ES-I3 (cell line): Measurements from ENCODE around the gene SORD.
"Not testable (repeated sequence)": the region's sequence is repeated elsewhere in the genome, so short reads cannot be mapped to it uniquely, and the experiment has no call there.

Source experiments
- H3K36me3 ChIP-seq: 2 replicates; pipeline ENCODE4 v1.6.1; 2013; ENCODE audit warnings: mild to moderate bottlenecking, low read length, control low read depth, moderate library complexity; ENCODE audit not compliant: insufficient read depth
- H3K4me1 ChIP-seq: 2 replicates; pipeline ENCODE4 v1.6.1; 2013; ENCODE audit warnings: mild to moderate bottlenecking, control low read depth, low read length; ENCODE audit not compliant: insufficient read depth
- H3K9ac ChIP-seq: 2 replicates; pipeline ENCODE4 v1.6.1; 2013; ENCODE audit warnings: low read depth, mild to moderate bottlenecking, low read length, moderate library complexity
- H3K9me3 ChIP-seq: 2 replicates; pipeline ENCODE4 v1.6.1; 2013; ENCODE audit warnings: mild to moderate bottlenecking, low read length, moderate library complexity; ENCODE audit not compliant: control insufficient read depth, insufficient read depth

SORD gene

GRCh38 chr15:45091576-45091975 is 68.6 kb downstream of the SORD start:
- no peaks in the 10 kb centered on the region for H3K36me3 ChIP-seq
- no peak overlapping the region for H3K9ac ChIP-seq
- 0 out of 2 replicates have a peak, but pooled peaks cover 5% of the 10 kb centered on the region for H3K4me1 ChIP-seq
- H3K9me3 ChIP-seq: no peaks in the 10 kb centered on the region

DNA sequence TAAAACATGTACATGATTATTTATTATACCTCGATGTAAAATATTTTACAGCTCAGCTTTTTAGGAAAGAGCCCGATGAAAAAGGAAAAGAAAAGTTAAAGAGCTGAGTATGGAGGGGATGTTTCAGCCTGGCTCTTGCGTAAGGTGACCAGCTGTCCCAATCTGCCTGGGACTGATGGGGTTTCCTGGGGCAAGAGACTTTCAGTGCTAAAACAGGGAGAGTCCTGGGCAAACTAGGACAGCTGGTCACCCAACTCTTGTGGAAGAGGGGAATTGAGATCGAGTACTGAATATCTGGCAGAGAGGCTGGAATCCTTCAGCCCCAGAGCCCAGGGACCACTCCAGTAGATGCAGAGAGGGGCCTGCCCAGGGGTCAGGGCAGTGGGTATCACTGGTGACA is 70.0 kb downstream of the SORD start:
- Histone ChIP-seq H3K9me3 (no peaks in the 10 kb centered on the region), H3K4me1 (0 out of 2 replicates have a peak, but pooled peaks cover 5% of the 10 kb centered on the region), H3K9ac (no peak overlapping the region), H3K36me3 (no peaks in the 10 kb centered on the region)

DNA sequence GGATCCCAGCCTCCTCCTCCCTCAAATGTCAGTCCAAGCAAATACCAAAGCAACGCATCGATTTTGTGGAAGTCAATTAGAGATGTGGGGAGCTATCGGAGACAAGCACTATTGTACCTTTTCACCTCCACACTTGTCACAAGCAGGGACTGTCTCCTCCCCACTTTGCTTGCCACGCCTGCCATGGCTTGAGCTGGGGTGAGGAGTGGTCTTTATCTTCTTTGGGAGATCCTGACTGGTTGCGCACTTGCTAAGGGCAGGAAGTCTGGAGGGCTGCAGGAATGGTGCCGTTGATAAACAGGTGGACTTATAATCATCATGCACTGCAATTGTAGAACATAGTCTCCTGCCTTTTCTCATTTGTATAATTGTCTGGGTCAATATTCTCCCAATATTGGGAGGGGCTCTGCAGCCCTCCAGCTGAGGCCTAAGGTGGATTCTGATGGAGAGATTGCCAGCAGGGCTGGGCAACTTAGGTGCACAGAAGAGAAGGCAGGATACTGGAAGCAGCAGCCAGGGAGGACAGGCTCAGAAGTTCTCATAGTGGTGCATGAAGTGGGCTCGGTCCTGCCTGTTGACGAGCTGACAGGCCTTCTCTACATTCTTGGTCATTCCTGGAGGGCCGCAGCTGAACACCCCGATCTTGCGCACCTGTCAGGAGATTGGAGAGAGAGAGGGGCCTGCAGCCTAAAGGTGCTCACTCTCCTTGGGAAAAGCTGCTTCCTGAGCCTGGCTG is 70.8 kb downstream of the SORD start:
- Histone ChIP-seq H3K9me3 (no peaks in the 10 kb centered on the region), H3K9ac (no peak overlapping the region), H3K4me1 (0 out of 2 replicates have a peak, but pooled peaks cover 5% of the 10 kb centered on the region), H3K36me3 (no peaks in the 10 kb centered on the region)

DNA sequence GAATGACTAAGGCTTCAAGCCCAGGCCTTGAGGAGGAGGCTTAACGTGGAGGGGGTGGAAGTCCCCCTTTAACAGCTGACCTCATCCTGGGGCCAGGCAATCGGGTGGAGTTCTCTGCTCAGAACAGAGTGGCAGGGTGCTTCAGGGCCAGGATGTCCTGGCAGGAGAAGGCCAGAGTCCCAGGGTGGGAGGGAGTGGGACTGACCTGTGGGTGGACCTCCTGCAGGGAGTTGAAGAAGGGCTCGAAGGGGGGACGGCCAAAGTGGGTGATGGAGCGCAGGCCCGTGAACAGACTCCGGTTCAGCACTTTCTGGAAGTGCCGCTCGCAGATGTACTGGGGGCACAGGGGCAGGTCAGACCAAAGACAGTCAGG is 71.3 kb downstream of the SORD start:
- H3K9me3 ChIP-seq: no peaks in the 10 kb centered on the region
- 0 out of 2 replicates have a peak, but pooled peaks cover 5% of the 10 kb centered on the region for H3K4me1 ChIP-seq
- no peaks in the 10 kb centered on the region for H3K36me3 ChIP-seq
- no peak overlapping the region for H3K9ac ChIP-seq

- H3K4me1 ChIP-seq: 0 out of 2 replicates have a peak, but pooled peaks cover 5% of the 10 kb centered on the region
- no peaks in the 10 kb centered on the region for H3K36me3 ChIP-seq
- H3K9me3 ChIP-seq: no peaks in the 10 kb centered on the region
- H3K9ac ChIP-seq: no peak overlapping the region
Measured at GRCh38 chr15:45095661-45096060, 72.7 kb downstream of the SORD start.

- Histone ChIP-seq H3K36me3 (no peaks in the 10 kb centered on the region), H3K4me1 (peaks cover 11% of the 10 kb centered on the region; the same call in 1 of the 2 replicates), H3K9me3 (no peaks in the 10 kb centered on the region), H3K9ac (no peak overlapping the region)
Measured at GRCh38 chr15:45097466-45097865, 74.5 kb downstream of the SORD start.

- Histone ChIP-seq H3K9ac (no peak overlapping the region), H3K9me3 (no peaks in the 10 kb centered on the region), H3K36me3 (no peaks in the 10 kb centered on the region), H3K4me1 (peaks cover 6% of the 10 kb centered on the region; the same call in 1 of the 2 replicates)
Measured at GRCh38 chr15:45099549-45100165, 76.7 kb downstream of the SORD start.

DNA sequence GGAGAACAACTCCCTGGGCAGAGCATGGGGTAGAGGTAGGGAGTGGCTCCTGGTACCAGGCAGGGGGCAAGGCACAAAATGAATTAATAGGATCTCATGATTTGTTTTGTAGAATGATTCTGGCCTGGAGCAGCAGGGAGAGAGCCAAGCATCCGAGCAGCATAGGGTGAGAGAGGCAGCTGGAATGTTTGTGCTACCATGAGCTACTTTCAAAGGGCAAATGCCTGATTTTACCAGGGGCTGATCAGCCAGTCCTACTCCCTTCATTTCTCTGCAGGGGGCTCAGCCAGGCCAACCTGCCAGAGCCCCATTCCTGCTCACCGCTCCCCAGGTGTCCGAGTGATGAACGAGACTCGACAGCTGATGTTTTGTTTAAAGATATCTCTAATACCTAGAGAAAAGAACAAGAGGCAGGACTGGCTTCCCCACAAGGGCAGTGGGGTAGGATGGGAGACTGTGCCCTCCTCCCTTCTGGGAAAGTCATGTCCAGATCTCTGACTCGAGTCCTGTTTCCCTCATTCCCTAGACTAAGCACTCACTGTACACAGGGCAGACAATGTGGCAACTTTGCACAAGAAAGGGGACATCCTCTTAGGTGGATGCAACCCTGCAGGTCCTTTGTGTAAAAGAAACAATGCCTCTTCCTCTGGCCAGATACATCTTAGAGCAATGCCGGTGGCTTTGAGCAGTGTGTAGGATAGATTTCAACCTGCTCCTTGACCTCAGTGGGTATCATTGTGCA is 78.1 kb downstream of the SORD start:
- Histone ChIP-seq H3K36me3 (no peaks in the 10 kb centered on the region), H3K4me1 (peaks cover 6% of the 10 kb centered on the region; the same call in 1 of the 2 replicates), H3K9me3 (no peaks in the 10 kb centered on the region)

DNA sequence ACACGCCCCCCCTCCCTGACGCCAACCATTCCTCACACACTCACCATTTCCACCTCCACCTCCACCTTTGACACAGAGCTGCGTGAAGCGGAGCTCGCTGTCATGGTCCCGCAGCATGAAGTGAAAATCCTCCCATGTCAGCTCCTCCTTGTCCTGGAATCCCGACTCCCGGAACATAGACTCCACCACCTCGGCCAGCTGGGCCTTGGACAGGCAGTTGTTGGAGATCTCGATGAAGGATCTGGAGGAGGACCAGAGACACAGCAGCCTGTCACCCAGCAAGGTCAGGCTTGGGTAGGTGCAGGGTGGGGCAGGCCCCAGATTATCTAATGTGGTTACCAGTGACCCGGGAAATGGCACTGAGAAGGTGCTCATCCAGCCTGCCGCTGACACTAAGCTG is 78.8 kb downstream of the SORD start:
- Histone ChIP-seq H3K4me1 (peaks cover 6% of the 10 kb centered on the region; the same call in 1 of the 2 replicates), H3K9me3 (no peaks in the 10 kb centered on the region), H3K36me3 (no peaks in the 10 kb centered on the region), H3K9ac (no peak overlapping the region)

More for the DNA sequence above, 78.1 kb downstream of the SORD start:
- no peak overlapping the region for H3K9ac ChIP-seq

GRCh38 chr15:45102226-45102625 is 79.2 kb downstream of the SORD start:
- peaks cover 6% of the 10 kb centered on the region; the same call in 1 of the 2 replicates for H3K4me1 ChIP-seq
- no peak overlapping the region for H3K9ac ChIP-seq
- no peaks in the 10 kb centered on the region for H3K36me3 ChIP-seq
- no peaks in the 10 kb centered on the region for H3K9me3 ChIP-seq

GRCh38 chr15:45104170-45104569 is 81.2 kb downstream of the SORD start:
- not testable (repeated sequence) for H3K4me1 ChIP-seq, H3K9ac ChIP-seq, H3K9me3 ChIP-seq, H3K36me3 ChIP-seq

DNA sequence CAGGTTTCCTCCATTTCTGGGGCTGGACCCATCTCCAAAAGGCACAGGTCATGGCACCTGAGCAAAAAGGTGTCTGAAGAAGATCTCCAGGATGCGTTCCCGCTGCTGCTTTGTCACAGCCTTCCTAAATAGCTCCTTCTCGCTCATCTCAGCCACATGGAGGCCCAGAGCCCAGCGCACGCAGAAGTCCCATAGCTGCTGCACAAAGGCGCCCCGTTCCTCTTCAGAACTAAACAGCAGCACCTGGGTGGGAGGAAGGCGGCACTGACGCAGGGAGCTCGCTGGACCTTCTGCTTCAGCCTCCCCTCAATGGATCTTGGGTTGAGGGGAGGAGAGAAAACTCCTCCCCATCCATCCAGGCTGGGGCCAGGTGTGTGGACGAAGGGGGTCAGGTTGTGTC is 82.6 kb downstream of the SORD start:
- Histone ChIP-seq H3K9ac (no peak overlapping the region), H3K9me3 (no peaks in the 10 kb centered on the region), H3K4me1 (peaks cover 6% of the 10 kb centered on the region; the same call in 1 of the 2 replicates), H3K36me3 (no peaks in the 10 kb centered on the region)

- peaks cover 5% of the 10 kb centered on the region; the same call in 1 of the 2 replicates for H3K4me1 ChIP-seq
- H3K9ac ChIP-seq: no peak overlapping the region
- H3K36me3 ChIP-seq: no peaks in the 10 kb centered on the region
- H3K9me3 ChIP-seq: no peaks in the 10 kb centered on the region
Measured at GRCh38 chr15:45106002-45106790, 83.2 kb downstream of the SORD start.
